CD4-positive, CD25-positive, alpha-beta regulatory T cell (primary cell): Measurements from ENCODE around the gene GDPGP1. TPM values are rescaled to one million over a fixed set of nuclear protein-coding genes. Genes with fewer than 3 reads are reported as not detected.
"Not testable (repeated sequence)": the region's sequence is repeated elsewhere in the genome, so short reads cannot be mapped to it uniquely, and the experiment has no call there.

Source experiments
- ATAC-seq, 2 donors: fragments of 150-1000 bp; cut with Tn5 transposase; one replicate each; pipeline ENCODE4 v1.10.0; 2021; ENCODE audit warnings: low read depth in 2 of 2, moderate number of reproducible peaks in 2 of 2, moderate library complexity in 1 of 2
- DNase-seq, 3 donors: peaks; one replicate each; pipeline versions ENCODE4 v3.0.0 to v3.0.0-alpha.2; 2012 to 2022; ENCODE audit warnings: mixed read lengths in 1 of 3
- H3K27ac ChIP-seq: one replicate; pipeline ENCODE4 v1.7.0; 2013; ENCODE audit warnings: mild to moderate bottlenecking, low read length; ENCODE audit not compliant: insufficient read depth, poor library complexity, severe bottlenecking
- H3K27me3 ChIP-seq: one replicate; pipeline ENCODE4 v1.7.0; 2013; ENCODE audit warnings: low read length; ENCODE audit not compliant: control insufficient read depth, insufficient read depth
- H3K36me3 ChIP-seq: one replicate; pipeline ENCODE4 v1.7.0; 2013; ENCODE audit warnings: mild to moderate bottlenecking, low read length, moderate library complexity; ENCODE audit not compliant: control insufficient read depth, insufficient read depth
- H3K4me1 ChIP-seq: 2 replicates; pipeline ENCODE4 v1.7.0; 2013; ENCODE audit warnings: mild to moderate bottlenecking, low read length; ENCODE audit not compliant: insufficient read depth, control insufficient read depth, poor library complexity, severe bottlenecking
- H3K4me3 ChIP-seq: one replicate; pipeline ENCODE4 v1.7.0; 2013; ENCODE audit warnings: low read depth, mild to moderate bottlenecking, low read length, moderate library complexity
- H3K9me3 ChIP-seq, 2 experiments: 1 replicate in 1 of 2; 2 replicates in 1 of 2; pipeline ENCODE4 v1.7.0; 2013; ENCODE audit warnings: low read length in 2 of 2, mild to moderate bottlenecking in 1 of 2, moderate library complexity in 1 of 2; ENCODE audit not compliant: control insufficient read depth in 2 of 2
- H3K27ac Mint-ChIP-seq, 3 donors: one replicate each; pipeline ENCODE4 v1.8.0; 2020 to 2022; ENCODE audit warnings: mild to moderate bottlenecking in 3 of 3, mixed read lengths in 3 of 3, moderate library complexity in 2 of 3
- H3K27me3 Mint-ChIP-seq: one replicate; pipeline ENCODE4 v1.8.0; 2022; ENCODE audit warnings: mild to moderate bottlenecking, mixed read lengths
- H3K36me3 Mint-ChIP-seq: one replicate; pipeline ENCODE4 v1.8.0; 2020; ENCODE audit warnings: mixed read lengths
- H3K4me1 Mint-ChIP-seq, 4 donors: one replicate each; pipeline ENCODE4 v1.8.0; 2020 to 2022; ENCODE audit warnings: mixed read lengths in 4 of 4, mild to moderate bottlenecking in 1 of 4
- H3K4me3 Mint-ChIP-seq, 4 donors: one replicate each; pipeline ENCODE4 v1.8.0; 2020 to 2022; ENCODE audit warnings: mild to moderate bottlenecking in 4 of 4, mixed read lengths in 4 of 4, moderate library complexity in 3 of 4
- H3K9me3 Mint-ChIP-seq, 7 donors: one replicate each; pipeline ENCODE4 v1.8.0; 2020 to 2022; ENCODE audit warnings: mixed read lengths in 7 of 7, mild to moderate bottlenecking in 3 of 7, moderate library complexity in 2 of 7
- polyA plus RNA-seq, 4 donors: library from polyadenylated mRNA; unstranded; fragments of 300-500 nt; fragmentation: Illumina TruSeq; gene quantifications; one replicate each; pipeline ENCODE4 v1.2.3, GENCODE V29; 2021
- total RNA-seq: library from RNA; stranded (reverse); gene quantifications from one replicate; pipeline ENCODE4 v1.2.3, GENCODE V29; 2022

GDPGP1 gene
- total and polyA plus RNA-seq, 5 donors from 2014 or later: 0.84 to 3.3 (median 1.2) TPM

- H3K4me3 ChIP-seq: no peak overlapping the region
- Mint-ChIP-seq H3K4me3 (no peak overlapping the region), H3K4me1 (peaks cover 0 to 9% (median 4%) of the 10 kb centered on the region in 4 donors), H3K9me3 (no peaks in the 10 kb centered on the region), H3K27me3 (peaks cover 14% of the 10 kb centered on the region), H3K27ac (no peak overlapping the region), H3K36me3 (no peaks in the 10 kb centered on the region)
- no peaks in the 10 kb centered on the region for H3K9me3 ChIP-seq
- no peaks in the 10 kb centered on the region for H3K36me3 ChIP-seq
- H3K4me1 ChIP-seq: peaks cover 2% of the 10 kb centered on the region
- no peak overlapping the region for H3K27ac ChIP-seq
- no peaks in the 10 kb centered on the region for H3K27me3 ChIP-seq
- ATAC-seq: no peak
- peak in 1 of 3 donors; percentile 43 for DNase-seq
These were observed 57.8 kb downstream of the GDPGP1 start for GRCh38 chr15:90291679-90292356.

GRCh38 chr15:90293040-90293810, 59.2 kb downstream of the GDPGP1 start:
- H3K36me3 ChIP-seq, H3K4me1 ChIP-seq, H3K27me3 ChIP-seq, H3K27ac Mint-ChIP-seq, H3K36me3 Mint-ChIP-seq, H3K4me3 ChIP-seq, H3K9me3 ChIP-seq, H3K4me3 Mint-ChIP-seq, H3K27ac ChIP-seq, H3K4me1 Mint-ChIP-seq, H3K9me3 Mint-ChIP-seq: not testable (repeated sequence)
- peaks cover 18% of the 10 kb centered on the region for H3K27me3 Mint-ChIP-seq
- DNase-seq: peak; percentile 51 to 71 (median 64)
- peak in 1 of 2 donors; percentile 44 for ATAC-seq

- Histone ChIP-seq H3K27ac (no peak overlapping the region), H3K9me3 (no peaks in the 10 kb centered on the region), H3K36me3 (no peaks in the 10 kb centered on the region), H3K4me3 (no peak overlapping the region), H3K27me3 (no peaks in the 10 kb centered on the region), H3K4me1 (peaks cover 5% of the 10 kb centered on the region)
- no peak for ATAC-seq
- DNase-seq: no peak
- Mint-ChIP-seq H3K27me3 (peaks cover 18% of the 10 kb centered on the region), H3K27ac (no peak overlapping the region), H3K36me3 (no peaks in the 10 kb centered on the region), H3K4me3 (no peak overlapping the region), H3K9me3 (no peaks in the 10 kb centered on the region), H3K4me1 (peaks cover 0 to 10% (median 4%) of the 10 kb centered on the region in 4 donors)
These were observed 60.1 kb downstream of the GDPGP1 start for GRCh38 chr15:90294159-90294558.

- Mint-ChIP-seq H3K4me1 (peaks cover 0 to 10% (median 4%) of the 10 kb centered on the region in 4 donors), H3K27ac (peak overlapping the region in 1 of 3 donors; percentile 63), H3K36me3 (no peaks in the 10 kb centered on the region), H3K9me3 (no peaks in the 10 kb centered on the region), H3K4me3 (no peak overlapping the region), H3K27me3 (peaks cover 17% of the 10 kb centered on the region)
- Histone ChIP-seq H3K36me3 (no peaks in the 10 kb centered on the region), H3K4me1 (peaks cover 5% of the 10 kb centered on the region), H3K27ac (no peak overlapping the region), H3K9me3 (no peaks in the 10 kb centered on the region), H3K27me3 (no peaks in the 10 kb centered on the region), H3K4me3 (no peak overlapping the region)
- no peak for ATAC-seq
- no peak for DNase-seq
These were observed 60.7 kb downstream of the GDPGP1 start for GRCh38 chr15:90294601-90295269.

GRCh38 chr15:90295270-90295648, 61.2 kb downstream of the GDPGP1 start:
- no peaks in the 10 kb centered on the region for H3K36me3 Mint-ChIP-seq
- peaks cover 0 to 10% (median 4%) of the 10 kb centered on the region in 4 donors for H3K4me1 Mint-ChIP-seq

More at GRCh38 chr15:90295270-90295648, 61.2 kb downstream of the GDPGP1 start:
- H3K27me3 ChIP-seq: no peaks in the 10 kb centered on the region
- DNase-seq (no peak), ATAC-seq (no peak)
- Mint-ChIP-seq H3K27me3 (peaks cover 12% of the 10 kb centered on the region), H3K27ac (no peak overlapping the region), H3K4me3 (no peak overlapping the region), H3K9me3 (no peaks in the 10 kb centered on the region)
- H3K9me3 ChIP-seq: no peaks in the 10 kb centered on the region
- H3K4me3 ChIP-seq: no peak overlapping the region
- peaks cover 5% of the 10 kb centered on the region for H3K4me1 ChIP-seq
- no peaks in the 10 kb centered on the region for H3K36me3 ChIP-seq
- H3K27ac ChIP-seq: no peak overlapping the region

Other genes with a start within 250 kb of the GDPGP1 start
- 16.3 TPM for gene ZNF710, start 232.9 kb upstream of the GDPGP1 start, total RNA-seq
- gene ZNF710, start 232.9 kb upstream of the GDPGP1 start, polyA plus RNA-seq: 1 to 10 TPM in 3 of 4 donors, under 1 TPM in 1; 0.88 to 2.4 (median 1.9) TPM
- 60.8 TPM for gene IDH2, start 131.7 kb upstream of the GDPGP1 start, total RNA-seq
- gene IDH2, start 131.7 kb upstream of the GDPGP1 start, polyA plus RNA-seq: 100 to 1,000 TPM in 2 of 4 donors, 10 to 100 TPM in 2; 88.4 to 123 (median 97.1) TPM
- gene SEMA4B, start 32.9 kb upstream of the GDPGP1 start, total RNA-seq: 20.2 TPM
- 1 to 10 TPM; 5.1 to 7.3 (median 6.8) TPM for gene SEMA4B, start 32.9 kb upstream of the GDPGP1 start, polyA plus RNA-seq
- 148 TPM for gene CIB1, start 268 bp upstream of the GDPGP1 start, total RNA-seq
- gene CIB1, start 268 bp upstream of the GDPGP1 start, polyA plus RNA-seq: 100 to 1,000 TPM; 185 to 263 (median 222) TPM
- 0.25 TPM for gene TTLL13, start 15.3 kb downstream of the GDPGP1 start, total RNA-seq
- gene TTLL13, start 15.3 kb downstream of the GDPGP1 start, polyA plus RNA-seq: under 1 TPM in 3 of 4 donors, not detected in 1; 0.13 to 0.64 (median 0.18) TPM
- 46.6 TPM for gene NGRN, start 31.5 kb downstream of the GDPGP1 start, total RNA-seq
- gene NGRN, start 31.5 kb downstream of the GDPGP1 start, polyA plus RNA-seq: 10 to 100 TPM; 39.0 to 54.1 (median 47.2) TPM
- gene ZNF774, start 118.1 kb downstream of the GDPGP1 start, total RNA-seq: not detected
- not detected for gene ZNF774, start 118.1 kb downstream of the GDPGP1 start, polyA plus RNA-seq
- 198 TPM for gene IQGAP1, start 154.0 kb downstream of the GDPGP1 start, total RNA-seq
- gene IQGAP1, start 154.0 kb downstream of the GDPGP1 start, polyA plus RNA-seq: 100 to 1,000 TPM in 3 of 4 donors, 10 to 100 TPM in 1; 98.2 to 147 (median 123) TPM